NB4 (cell line): Measurements from ENCODE around the gene CNGA3.
A peak's percentile ranks its signal among the peaks of the same experiment; 100 is the strongest.

Source experiments
- DNase-seq: peaks from one replicate; pipeline ENCODE4 v3.0.0; 2010; ENCODE audit warnings: low read depth
- H3K4me3 ChIP-seq: one replicate; pipeline ENCODE4 v1.5.1; 2011; ENCODE audit warnings: mild to moderate bottlenecking, low read depth, low read length, moderate library complexity
- CTCF ChIP-seq: IDR thresholded peaks from one replicate; pipeline ENCODE4 v1.5.1; 2012; ENCODE audit warnings: low read depth, low read length
- MAX ChIP-seq: IDR thresholded peaks from 2 replicates; pipeline ENCODE4 v1.6.1; 2011; ENCODE audit warnings: low read depth, low read length
- MYC ChIP-seq: IDR thresholded peaks from 2 replicates; pipeline ENCODE4 v1.6.1; 2011; ENCODE audit warnings: low read depth, low read length
- POLR2A ChIP-seq: IDR thresholded peaks from 2 replicates; pipeline ENCODE4 v1.6.1; 2011; ENCODE audit warnings: mild to moderate bottlenecking; ENCODE audit not compliant: insufficient read length; ENCODE audit errors: extremely low read depth

The CNGA3 gene

GRCh38 chr2:98335271-98335670 lies 11.0 kb upstream of the CNGA3 start:
- DNase-seq, result no peak
- H3K4me3 ChIP-seq, result no peak overlapping the region

GRCh38 chr2:98341241-98341640 lies 5.0 kb upstream of the CNGA3 start:
- no peak for TF ChIP-seq MAX
- no peak for TF ChIP-seq MYC
- no peak for TF ChIP-seq POLR2A
- no peak for TF ChIP-seq CTCF
- DNase-seq, result no peak
- no peak overlapping the region for H3K4me3 ChIP-seq

More at GRCh38 chr2:98335271-98335670, 11.0 kb upstream of the CNGA3 start:
- TF ChIP-seq CTCF, result no peak
- no peak for TF ChIP-seq MYC
- no peak for TF ChIP-seq MAX
- no peak for TF ChIP-seq POLR2A

- DNase-seq, result no peak
- no peak for TF ChIP-seq CTCF
- TF ChIP-seq MAX, result no peak
- TF ChIP-seq MYC, result no peak
- no peak for TF ChIP-seq POLR2A
- H3K4me3 ChIP-seq, result no peak overlapping the region
Observed at GRCh38 chr2:98343285-98343684, 3.0 kb upstream of the CNGA3 start.

GRCh38 chr2:98347298-98348065 lies 1.2 kb downstream of the CNGA3 start:
- H3K4me3 ChIP-seq, result no peak overlapping the region
- no peak for TF ChIP-seq MYC
- TF ChIP-seq POLR2A, result no peak
- TF ChIP-seq MAX, result no peak
- no peak for TF ChIP-seq CTCF
- DNase-seq, result no peak

- DNase-seq, result peak; percentile 22
- TF ChIP-seq CTCF, result no peak
- no peak overlapping the region for H3K4me3 ChIP-seq
Observed at GRCh38 chr2:98348066-98348561, 1.9 kb downstream of the CNGA3 start.

- no peak for DNase-seq
- no peak for TF ChIP-seq POLR2A
- no peak overlapping the region for H3K4me3 ChIP-seq
Observed at GRCh38 chr2:98350411-98350810, 4.2 kb downstream of the CNGA3 start.
